GM10248 (cell line): ENCODE measurements around the gene ZNF687.

Experiments used
- CTCF ChIA-PET: fragments of 300-600 bp; sonication (Branson Sonifier 250); formaldehyde crosslinking; extraction: SDS; loops from one replicate; lab custom pipeline; 2021; ENCODE audit warnings: antibody characterized with exemption; lab: Yijun Ruan, JAX
- POLR2A ChIA-PET: fragments of 350-650 bp; sonication (Branson Sonifier 250); formaldehyde crosslinking; extraction: SDS; loops from one replicate; lab custom pipeline; 2020; ENCODE audit warnings: antibody characterized with exemption; lab: Yijun Ruan, JAX
- DNase-seq: peaks from one replicate; pipeline ENCODE4 v3.0.0; 2012; ENCODE audit errors: extremely low spot score
- TF ChIP-seq, protein P1 (sequence below): IDR thresholded peaks from 2 replicates; pipeline ENCODE4 v1.5.1; 2012; ENCODE audit warnings: mild to moderate bottlenecking, low read depth; ENCODE audit errors: extremely low read depth, missing control alignments, control extremely low read depth

The ZNF687 gene

DNA sequence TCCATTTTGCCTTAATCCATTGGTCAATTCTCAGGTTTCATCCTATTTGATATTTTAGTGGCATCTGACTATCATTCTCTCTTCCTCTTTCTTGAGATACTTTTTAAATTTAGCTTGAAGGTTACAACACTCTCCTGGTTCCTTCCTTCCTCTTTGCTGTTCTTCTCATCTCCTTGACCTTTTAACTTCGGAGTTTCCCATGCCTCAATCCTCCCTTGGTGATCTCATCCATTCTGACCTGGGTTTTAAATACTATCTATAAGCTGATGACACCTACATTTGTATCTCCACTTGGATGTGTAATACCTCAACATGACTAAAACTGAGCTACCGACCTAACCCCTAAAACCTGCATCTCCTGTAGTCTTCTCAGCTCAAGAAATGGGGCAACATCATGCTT lies 4.8 kb upstream of the ZNF687 start:
- TF ChIP-seq, protein P1, sequence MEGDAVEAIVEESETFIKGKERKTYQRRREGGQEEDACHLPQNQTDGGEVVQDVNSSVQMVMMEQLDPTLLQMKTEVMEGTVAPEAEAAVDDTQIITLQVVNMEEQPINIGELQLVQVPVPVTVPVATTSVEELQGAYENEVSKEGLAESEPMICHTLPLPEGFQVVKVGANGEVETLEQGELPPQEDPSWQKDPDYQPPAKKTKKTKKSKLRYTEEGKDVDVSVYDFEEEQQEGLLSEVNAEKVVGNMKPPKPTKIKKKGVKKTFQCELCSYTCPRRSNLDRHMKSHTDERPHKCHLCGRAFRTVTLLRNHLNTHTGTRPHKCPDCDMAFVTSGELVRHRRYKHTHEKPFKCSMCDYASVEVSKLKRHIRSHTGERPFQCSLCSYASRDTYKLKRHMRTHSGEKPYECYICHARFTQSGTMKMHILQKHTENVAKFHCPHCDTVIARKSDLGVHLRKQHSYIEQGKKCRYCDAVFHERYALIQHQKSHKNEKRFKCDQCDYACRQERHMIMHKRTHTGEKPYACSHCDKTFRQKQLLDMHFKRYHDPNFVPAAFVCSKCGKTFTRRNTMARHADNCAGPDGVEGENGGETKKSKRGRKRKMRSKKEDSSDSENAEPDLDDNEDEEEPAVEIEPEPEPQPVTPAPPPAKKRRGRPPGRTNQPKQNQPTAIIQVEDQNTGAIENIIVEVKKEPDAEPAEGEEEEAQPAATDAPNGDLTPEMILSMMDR = no peak
- CTCF ChIA-PET = interaction anchor here (0.9 to 2.4 kb wide), 6 partner anchors 12 to 63 kb away, joined by 3 to 10 read pairs (median 4); partner anchors contain the start of gene PSMD4
- POLR2A ChIA-PET = interaction anchor here (1.0 kb wide), 1 partner anchor 19 kb away, joined by 3 read pairs; no protein-coding TSS in a partner anchor
- DNase-seq = no peak

DNA sequence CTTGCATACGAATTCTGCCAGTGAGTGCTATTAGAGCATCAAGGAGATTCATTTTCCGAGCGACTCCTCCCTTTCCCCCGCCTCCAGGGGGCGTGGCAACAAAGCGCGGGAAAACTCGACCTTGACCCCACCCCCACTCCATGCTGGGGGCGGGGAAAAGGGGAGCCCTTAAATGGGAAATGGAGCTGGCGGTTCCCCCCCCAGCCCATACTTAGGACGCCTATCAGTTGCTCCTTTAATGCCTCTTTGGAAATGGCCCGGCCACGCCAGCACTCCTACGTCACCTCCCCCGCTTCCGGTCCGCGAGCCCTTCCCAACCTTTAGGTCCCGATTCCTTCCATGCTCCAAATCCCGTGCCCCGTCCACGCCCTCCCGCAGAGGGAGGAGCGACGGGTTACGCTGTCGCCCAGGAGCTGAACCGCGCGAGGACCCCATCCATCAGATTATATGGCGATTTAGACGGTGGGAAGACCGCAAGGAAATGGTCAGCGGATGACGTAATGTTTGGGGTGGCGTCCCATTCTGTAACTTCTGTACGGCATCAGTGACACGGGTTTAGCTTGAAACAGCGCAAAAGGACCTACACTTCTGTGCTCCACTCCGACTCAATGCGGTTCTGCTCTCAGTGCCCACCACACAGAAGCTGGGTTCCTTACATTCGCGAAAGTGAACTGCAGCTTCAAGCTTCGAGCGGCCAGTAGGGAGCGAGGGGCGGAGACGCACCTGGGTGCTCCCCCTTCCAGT lies 702 bp upstream of the ZNF687 start:
- CTCF ChIA-PET = interaction anchor here (0.9 to 2.2 kb wide), 17 partner anchors 9 to 210 kb away, joined by 3 to 13 read pairs (median 3); partner anchors contain the start of gene PI4KB
- TF ChIP-seq, protein P1 = peak; percentile 9
- peak; percentile 90 for DNase-seq
- POLR2A ChIA-PET = interaction anchor here (0.5 to 1.4 kb wide), 9 partner anchors 14 to 116 kb away, joined by 3 to 6 read pairs (median 4); partner anchors contain the start of genes PI4KB and VPS72

GRCh38 chr1:151282883-151283725 lies 1.0 kb downstream of the ZNF687 start:
- peak; percentile 59 for DNase-seq
- ChIA-PET CTCF (interaction anchor here (1.1 to 1.9 kb wide), 6 partner anchors 9 to 88 kb away, joined by 3 to 9 read pairs (median 6); no protein-coding TSS in a partner anchor), POLR2A (interaction anchor here (0.6 to 1.5 kb wide), 3 partner anchors 44 to 1145 kb away, joined by 3 to 4 read pairs (median 3); partner anchors contain the start of genes PI4KB and VPS72)
- TF ChIP-seq, protein P1 = peak; percentile 4

DNA sequence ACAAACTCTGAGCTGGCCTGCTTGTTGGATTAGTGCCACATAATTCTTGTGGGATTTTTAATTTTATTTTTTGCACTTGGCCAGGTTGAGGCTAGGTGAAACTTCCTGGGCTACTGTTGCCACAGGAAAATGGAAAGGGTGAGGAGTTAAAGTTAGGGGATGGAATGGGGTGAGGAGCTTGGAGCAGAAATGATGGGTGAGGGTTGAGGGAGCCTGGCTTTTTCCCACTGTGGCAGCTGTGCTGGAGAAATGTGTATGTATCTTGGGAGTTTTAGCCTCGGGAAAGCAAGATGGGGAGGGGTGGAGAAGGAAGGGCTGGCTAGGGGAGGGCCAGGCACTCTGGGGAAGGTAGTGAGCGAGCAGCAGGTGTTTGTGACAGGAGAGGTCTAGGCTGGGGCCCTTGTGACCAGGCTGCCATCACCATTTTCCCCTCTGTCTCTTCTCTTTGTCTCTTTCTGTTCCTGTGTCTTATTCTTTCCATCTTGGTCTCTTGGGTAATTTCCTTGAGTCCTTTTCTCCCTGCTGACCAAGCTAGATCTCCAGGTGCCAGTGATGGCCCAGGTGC lies 2.0 kb downstream of the ZNF687 start:
- CTCF ChIA-PET = interaction anchor here (1.1 to 2.0 kb wide), 6 partner anchors 8 to 89 kb away, joined by 3 to 9 read pairs (median 6); no protein-coding TSS in a partner anchor

DNA sequence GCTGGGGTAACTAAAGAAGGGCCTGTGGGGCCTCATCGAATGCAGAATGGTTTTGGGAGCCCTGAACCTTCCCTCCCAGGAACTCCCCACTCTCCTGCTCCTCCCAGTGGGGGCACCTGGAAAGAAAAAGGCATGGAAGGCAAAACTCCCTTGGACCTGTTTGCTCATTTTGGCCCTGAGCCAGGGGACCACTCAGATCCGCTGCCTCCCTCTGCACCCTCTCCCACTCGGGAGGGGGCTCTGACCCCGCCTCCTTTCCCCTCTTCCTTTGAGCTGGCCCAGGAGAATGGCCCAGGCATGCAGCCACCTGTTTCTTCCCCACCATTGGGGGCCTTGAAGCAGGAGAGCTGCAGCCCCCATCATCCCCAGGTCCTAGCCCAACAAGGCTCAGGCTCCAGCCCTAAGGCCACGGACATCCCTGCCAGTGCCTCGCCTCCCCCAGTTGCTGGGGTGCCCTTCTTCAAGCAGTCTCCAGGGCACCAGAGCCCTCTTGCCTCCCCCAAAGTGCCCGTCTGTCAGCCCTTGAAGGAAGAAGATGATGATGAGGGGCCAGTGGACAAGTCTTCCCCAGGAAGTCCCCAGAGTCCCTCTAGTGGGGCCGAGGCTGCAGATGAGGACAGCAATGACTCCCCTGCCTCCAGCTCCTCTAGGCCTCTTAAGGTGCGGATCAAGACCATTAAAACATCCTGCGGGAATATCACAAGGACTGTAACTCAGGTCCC lies 4.7 kb downstream of the ZNF687 start:
- ChIA-PET CTCF (interaction anchor here (1.3 to 2.3 kb wide), 2 partner anchors 11 to 14 kb away, joined by 4 to 8 read pairs; no protein-coding TSS in a partner anchor), POLR2A (no interaction called here)
- TF ChIP-seq, protein P1 = no peak
- no peak for DNase-seq

More for the DNA sequence above, 2.0 kb downstream of the ZNF687 start:
- DNase-seq = no peak
- POLR2A ChIA-PET = interaction anchor here (0.6 kb wide), 1 partner anchor 12 kb away, joined by 3 read pairs; no protein-coding TSS in a partner anchor
- TF ChIP-seq, protein P1 = no peak
